Activated CD4-positive, CD25-positive, alpha-beta regulatory T cell treated with anti-CD3 and anti-CD28 coated beads, Interleukin-2, amount 50 U/mL, for 24 hours (primary cell): ENCODE data around the gene SLC25A38.
A peak's percentile ranks its signal among the peaks of the same experiment; 100 is the strongest.

Experiments used
- ATAC-seq, 2 donors: fragments of 150-1000 bp; cut with Tn5 transposase; one replicate each; pipeline ENCODE4 v1.10.0; 2021; ENCODE audit warnings: mild to moderate bottlenecking in 1 of 2, moderate library complexity in 1 of 2

Gene SLC25A38

GRCh38 chr3:39378088-39378487 lies 5.1 kb upstream of the SLC25A38 start:
- peak; percentile 82 to 92 for ATAC-seq

GRCh38 chr3:39378957-39379777 lies 4.0 kb upstream of the SLC25A38 start:
- ATAC-seq = no peak

DNA sequence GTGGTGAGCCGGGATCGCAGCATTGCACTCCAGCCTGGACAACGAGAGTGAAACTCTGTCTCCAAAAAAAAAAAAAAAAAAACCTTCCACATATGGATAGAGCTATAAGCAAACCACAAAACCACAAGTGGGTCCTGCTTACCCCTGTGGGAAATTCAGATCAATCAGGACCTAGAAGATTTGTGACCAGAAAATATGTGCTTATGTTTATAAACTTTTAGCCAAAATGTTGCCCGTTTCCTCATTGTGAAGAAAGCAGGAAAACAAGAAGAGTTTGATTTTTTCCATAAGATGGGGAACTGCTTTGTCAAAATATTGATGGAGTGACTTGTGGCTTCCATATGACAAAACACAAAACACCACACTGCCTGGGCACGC lies 3.4 kb upstream of the SLC25A38 start:
- no peak for ATAC-seq

DNA sequence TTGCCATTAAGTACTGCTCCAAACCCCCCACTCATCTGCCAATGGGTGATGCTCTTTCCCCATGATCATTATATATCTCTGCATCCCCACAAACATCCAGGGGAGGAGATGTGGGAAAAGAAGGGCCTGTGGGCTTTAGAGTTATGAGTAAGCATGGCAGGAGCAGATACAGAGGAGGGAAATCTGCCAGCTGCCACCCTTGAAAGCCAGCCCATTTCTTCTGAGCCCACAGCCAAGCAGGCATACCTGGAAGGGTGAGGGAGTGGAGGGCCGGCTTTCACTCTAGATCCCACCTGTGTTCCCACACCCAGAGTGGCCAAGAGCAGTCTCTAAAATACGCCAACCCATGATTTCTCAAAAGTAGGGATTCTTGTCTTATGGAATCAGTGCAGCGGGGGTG lies 1.7 kb upstream of the SLC25A38 start:
- ATAC-seq = no peak

GRCh38 chr3:39383881-39384664 lies 903 bp downstream of the SLC25A38 start:
- peak; percentile 79 to 80 for ATAC-seq

GRCh38 chr3:39384665-39385000 lies 1.5 kb downstream of the SLC25A38 start:
- ATAC-seq = no peak

GRCh38 chr3:39385456-39386090 lies 2.4 kb downstream of the SLC25A38 start:
- ATAC-seq = no peak

GRCh38 chr3:39386318-39386717 lies 3.1 kb downstream of the SLC25A38 start:
- ATAC-seq = no peak

- no peak for ATAC-seq
Measured at GRCh38 chr3:39387411-39387975, 4.3 kb downstream of the SLC25A38 start.

- ATAC-seq = no peak
Measured at GRCh38 chr3:39388153-39388552, 5.0 kb downstream of the SLC25A38 start.

DNA sequence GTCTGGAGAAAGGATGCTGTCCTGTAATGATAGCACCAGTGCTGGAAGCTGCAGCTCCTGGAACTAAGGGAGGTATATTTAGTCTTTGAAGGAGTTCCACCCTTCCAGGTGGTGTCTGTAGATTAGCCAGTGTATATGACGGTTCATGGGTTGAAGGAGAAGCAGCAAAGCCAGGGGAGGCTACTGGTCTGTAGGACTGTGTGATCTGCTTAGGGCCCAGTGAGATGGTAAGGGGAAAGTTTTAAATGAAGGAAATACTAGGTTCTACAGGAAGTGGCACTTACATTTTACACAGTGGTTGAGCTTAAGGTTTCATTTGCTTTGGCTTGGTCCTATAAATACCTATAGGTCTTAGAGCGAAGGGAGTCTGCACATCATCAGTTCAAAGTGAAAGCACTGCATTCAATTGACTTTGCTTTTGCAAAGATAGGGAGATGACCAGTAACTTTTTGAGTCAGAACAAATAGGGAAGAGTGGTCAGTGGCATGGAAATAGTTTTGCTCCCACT lies 5.6 kb downstream of the SLC25A38 start:
- peak; percentile 5 to 12 for ATAC-seq

GRCh38 chr3:39390181-39390580 lies 7.0 kb downstream of the SLC25A38 start:
- ATAC-seq = no peak

GRCh38 chr3:39396690-39397089 lies 13.5 kb downstream of the SLC25A38 start:
- no peak for ATAC-seq

- peak; percentile 32 to 46 for ATAC-seq
Measured at GRCh38 chr3:39398700-39399099, 15.5 kb downstream of the SLC25A38 start.

DNA sequence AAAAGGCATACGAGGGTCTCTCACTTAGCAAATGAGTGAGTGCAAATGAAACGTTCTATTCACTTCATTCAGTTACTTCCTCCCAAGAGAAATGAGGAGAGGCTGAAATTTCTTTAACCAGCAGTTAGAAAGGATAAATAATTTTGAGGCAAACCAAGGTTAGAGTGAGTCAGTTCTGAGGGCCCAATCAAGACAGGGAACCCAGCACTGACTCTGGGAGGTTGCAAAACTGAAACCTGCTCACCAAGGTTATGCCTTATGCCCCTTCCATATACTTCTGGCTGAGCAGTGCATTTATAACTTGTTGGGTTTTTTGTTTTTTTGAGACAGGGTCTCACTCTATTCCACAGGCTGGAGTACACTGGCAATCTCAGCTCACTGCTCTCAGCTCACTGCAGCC lies 18.8 kb downstream of the SLC25A38 start:
- ATAC-seq = no peak

DNA sequence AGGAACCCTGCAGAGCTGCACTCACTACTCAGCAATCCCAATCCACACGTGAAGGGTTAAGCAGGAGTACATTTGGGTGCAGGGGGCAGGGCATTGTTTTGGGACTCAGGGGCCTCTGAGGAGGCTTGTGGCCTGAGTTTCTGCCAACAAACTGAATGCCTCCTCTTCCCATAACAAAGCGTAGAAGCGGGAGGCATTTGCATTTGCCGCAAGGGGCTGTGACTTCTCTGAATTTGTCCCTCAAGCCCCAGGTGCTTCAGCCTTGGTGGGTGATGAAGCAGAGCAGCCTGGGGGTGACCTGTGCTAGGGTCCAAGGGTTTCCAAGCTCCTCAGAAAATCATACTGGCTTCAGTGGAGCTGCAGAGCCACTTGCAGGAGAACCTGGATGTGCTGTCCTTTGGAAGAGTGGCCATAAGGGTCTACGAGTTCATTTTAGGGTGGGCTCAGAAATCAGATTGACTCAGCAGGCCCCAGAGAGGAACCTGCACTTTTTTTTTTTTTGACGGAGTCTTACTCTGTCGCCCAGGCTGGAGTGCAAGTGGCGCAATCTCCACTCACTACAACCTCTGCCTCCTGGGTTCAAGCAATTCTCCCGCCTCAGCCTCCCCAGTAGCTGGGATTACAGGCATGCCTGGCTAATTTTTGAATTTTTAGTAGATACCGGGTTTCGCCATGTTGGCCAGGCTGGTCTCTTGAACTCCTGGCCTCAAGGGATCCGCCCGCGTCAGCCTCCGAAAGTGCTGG lies 21.9 kb downstream of the SLC25A38 start:
- no peak for ATAC-seq

DNA sequence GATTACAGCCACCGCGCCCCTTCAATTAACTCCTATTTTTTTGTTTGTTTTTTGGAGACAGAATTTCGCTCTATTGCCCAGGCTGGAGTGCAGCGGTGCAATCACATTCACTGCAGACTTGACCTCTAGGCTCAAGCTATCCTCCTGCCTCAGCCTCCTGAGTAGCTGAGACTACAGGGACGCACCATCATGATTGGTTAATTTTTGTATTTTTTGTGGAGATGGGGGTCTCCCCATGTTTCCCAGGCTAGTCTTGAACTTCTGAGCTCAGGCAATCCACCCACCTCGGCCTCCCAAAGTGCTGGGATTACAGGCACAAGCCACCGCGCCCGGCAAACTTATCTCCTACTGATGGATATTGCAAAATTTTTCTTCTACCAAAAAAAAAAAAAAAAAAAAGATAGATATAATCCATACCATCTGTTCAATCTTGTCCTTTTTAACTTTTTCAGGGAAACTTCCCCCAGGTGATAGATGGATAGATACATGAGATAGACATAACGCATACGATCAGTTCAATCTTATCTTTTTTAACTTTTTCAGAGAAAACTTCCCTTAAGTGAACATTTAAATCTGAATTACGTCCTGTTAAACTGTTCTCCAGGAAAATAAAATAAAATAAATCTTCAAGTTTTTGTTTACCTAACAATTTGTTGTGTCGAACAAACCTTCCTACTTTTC lies 22.7 kb downstream of the SLC25A38 start:
- no peak for ATAC-seq

DNA sequence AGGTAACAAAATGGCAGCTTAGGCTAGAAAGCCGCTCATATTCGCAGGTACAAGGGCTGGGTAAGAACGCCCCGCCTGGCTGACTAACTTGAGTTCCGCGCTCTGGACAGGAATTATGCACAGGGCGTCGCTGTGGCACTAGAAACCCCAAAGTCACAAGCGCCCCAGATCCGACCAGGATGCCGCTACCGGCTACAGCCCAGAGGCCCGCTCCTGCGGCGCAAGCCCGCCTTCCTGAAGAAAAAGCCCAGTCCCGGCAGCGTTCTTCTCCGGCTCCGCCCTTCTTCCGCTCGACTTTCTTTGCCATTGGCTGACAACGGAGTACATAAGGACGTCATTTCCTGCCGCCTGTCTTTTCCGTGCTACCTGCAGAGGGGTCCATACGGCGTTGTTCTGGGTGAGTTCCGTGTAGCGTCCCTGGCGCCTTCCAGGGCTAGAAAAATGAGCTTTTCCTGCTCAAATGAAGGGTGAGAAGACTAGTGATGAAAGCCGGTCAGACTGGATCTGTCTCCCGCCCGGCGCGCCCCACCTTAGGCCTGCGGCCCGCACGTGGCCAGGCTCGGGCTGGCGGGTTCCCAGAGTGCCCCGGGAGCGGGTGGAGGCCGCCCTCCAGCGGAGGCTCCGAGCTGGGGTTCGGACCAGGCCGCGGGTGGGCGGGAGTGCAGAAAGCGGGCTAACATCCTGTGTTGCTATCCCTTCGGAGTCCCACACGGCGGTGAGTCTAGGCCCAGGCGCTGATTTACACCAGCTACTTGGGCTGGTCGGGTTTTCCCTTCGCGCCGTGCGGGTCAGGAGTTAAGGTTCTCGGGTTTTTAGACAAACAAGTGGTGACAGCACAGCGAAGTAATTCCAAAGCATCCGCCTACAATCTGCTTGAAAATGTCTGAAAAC lies 23.4 kb downstream of the SLC25A38 start, which contains the start of gene RPSA:
RPSA (plus strand) TSS at position 353 of the 891 bp plus-strand sequence. CDS start 934 bp downstream, outside the sequence.
- ATAC-seq = peak; percentile 92

- no peak for ATAC-seq
Measured at GRCh38 chr3:39407259-39407629, 24.1 kb downstream of the SLC25A38 start.

GRCh38 chr3:39407773-39408492 lies 24.8 kb downstream of the SLC25A38 start:
- no peak for ATAC-seq
